HG03175 (cell line): Measurements from ENCODE around the gene SLC4A9.

ENCODE experiments used
- ATAC-seq: cut with Tn5 transposase; IDR thresholded peaks from one replicate; pipeline ENCODE4 v1.9.1; 2021; ENCODE audit warnings: mild to moderate bottlenecking, moderate library complexity; ENCODE audit not compliant: unreplicated experiment

SLC4A9 gene

DNA sequence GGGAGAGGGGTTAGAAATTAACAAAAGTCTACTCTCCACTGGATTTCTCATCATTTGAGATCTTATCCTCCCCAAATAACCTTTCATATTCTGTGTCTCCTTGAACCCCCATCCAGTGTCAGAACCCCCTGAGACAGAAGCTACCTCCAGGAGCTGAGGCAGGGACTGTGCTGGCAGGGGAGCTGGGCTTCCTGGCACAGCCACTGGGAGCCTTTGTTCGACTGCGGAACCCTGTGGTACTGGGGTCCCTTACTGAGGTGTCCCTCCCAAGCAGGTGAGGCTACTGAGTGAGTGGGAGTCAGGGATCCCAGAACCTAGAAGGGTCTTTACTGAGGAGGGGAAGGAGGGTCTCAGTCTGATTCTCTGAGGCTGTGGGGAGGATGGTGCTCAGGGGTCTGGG is 1.9 kb downstream of the SLC4A9 start:
- ATAC-seq = no peak

DNA sequence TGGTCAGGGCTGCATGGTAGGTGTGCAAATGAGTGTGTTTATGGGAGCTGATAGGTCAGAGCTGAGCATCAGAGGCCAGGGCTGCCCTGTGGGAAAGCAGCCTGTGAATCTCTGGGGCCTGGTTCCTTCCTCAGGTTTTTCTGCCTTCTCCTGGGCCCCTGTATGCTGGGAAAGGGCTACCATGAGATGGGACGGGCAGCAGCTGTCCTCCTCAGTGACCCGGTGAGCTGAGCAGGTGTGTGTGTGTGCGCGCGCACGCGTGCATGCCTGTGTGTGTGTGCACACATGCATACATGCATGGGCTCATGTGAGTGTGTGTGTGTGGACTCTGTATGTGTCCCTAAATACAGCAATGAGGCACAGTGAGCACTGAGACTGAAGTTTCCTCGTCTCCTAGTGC is 2.3 kb downstream of the SLC4A9 start:
- no peak for ATAC-seq

DNA sequence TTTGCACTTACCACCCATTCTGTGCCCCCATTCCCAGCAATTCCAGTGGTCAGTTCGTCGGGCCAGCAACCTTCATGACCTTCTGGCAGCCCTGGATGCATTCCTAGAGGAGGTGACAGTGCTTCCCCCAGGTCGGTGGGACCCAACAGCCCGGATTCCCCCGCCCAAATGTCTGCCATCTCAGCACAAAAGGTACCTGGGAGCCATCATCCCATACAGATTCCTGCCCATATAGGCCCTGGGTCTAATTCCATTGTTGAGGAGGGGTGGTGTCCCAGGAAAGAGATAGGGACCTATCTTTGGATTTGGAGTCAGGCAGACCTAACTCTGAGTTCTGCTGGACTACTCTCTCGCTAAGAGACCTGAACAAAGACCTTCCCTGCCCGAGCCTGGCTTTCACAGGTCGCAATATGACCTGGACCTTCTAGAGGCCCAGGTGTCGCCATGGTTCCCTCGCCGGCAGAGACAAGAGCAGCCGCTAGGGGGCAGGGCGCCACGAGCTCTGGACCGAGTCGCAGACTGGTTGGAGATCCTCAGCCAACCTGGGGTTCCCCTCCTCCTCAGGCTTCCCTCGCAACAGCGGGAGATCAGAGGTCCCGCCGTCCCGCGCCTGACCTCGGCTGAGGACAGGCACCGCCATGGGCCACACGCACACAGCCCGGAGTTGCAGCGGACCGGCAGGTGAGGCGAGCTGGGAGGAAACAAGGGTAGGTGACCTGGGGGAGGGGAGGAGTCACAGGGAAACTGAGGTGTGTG is 3.1 kb downstream of the SLC4A9 start:
- peak; percentile 86 for ATAC-seq

DNA sequence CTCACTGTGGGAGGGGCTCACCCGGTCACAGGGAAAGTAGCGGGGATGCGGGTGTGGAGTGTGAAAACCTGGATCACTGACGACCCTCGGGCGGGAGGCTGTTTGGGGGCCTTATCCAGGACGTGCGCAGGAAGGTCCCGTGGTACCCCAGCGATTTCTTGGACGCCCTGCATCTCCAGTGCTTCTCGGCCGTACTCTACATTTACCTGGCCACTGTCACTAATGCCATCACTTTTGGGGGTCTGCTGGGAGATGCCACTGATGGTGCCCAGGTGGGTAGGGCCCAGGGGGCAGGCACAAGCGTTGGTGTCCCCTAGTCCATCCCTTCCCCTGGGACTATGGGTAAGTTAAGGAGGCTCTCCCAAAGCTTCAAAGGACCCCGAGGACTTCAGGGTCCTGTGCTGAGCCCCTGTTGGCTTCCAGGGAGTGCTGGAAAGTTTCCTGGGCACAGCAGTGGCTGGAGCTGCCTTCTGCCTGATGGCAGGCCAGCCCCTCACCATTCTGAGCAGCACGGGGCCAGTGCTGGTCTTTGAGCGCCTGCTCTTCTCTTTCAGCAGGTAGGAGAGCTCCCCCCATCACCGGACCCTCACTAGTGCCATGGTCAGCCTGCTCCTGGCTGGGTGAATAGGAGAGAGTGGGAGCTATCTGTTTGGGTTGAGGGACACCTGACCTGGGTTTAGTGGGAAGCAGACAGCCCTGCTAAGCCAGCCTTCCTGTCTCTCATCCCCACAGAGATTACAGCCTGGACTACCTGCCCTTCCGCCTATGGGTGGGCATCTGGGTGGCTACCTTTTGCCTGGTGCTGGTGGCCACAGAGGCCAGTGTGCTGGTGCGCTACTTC is 3.9 kb downstream of the SLC4A9 start:
- no peak for ATAC-seq

DNA sequence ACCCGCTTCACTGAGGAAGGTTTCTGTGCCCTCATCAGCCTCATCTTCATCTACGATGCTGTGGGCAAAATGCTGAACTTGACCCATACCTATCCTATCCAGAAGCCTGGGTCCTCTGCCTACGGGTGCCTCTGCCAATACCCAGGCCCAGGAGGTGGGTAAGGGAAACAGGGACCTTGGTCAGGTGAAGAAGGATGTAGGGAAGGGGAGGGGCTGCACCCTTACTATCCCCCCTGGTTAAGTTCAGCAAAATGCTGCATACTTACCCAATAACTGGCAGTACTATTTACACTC is 4.4 kb downstream of the SLC4A9 start:
- ATAC-seq = no peak

DNA sequence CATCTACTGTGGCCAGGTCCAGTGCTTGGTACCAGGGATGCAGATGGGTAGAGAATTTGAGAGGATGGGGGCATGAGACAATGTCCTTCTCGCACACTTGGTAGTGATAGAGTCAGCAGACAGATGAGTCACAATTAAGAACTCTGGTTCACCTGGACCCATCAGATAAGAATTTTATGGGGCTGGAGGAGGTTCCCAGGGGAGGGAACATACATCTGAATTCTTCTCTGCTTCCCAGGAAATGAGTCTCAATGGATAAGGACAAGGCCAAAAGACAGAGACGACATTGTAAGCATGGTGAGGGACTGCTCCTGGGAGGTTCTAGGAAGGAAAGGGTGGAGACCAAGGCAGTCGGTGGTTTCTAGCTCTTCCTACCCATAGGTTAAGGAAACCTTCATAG is 5.3 kb downstream of the SLC4A9 start:
- ATAC-seq = no peak

DNA sequence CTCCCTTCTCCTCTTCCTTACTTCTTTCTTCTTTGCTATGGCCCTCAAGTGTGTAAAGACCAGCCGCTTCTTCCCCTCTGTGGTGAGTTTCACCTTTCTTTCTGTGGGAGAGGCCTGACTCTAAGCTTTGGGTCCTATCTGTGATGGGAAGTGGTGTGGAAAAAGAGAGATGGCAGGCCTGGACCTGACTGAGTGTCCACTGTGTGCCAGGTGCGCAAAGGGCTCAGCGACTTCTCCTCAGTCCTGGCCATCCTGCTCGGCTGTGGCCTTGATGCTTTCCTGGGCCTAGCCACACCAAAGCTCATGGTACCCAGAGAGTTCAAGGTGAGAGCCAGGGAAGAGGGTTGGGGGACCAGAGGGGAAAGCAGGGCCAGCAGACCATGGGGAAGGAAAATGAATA is 5.9 kb downstream of the SLC4A9 start:
- no peak for ATAC-seq

DNA sequence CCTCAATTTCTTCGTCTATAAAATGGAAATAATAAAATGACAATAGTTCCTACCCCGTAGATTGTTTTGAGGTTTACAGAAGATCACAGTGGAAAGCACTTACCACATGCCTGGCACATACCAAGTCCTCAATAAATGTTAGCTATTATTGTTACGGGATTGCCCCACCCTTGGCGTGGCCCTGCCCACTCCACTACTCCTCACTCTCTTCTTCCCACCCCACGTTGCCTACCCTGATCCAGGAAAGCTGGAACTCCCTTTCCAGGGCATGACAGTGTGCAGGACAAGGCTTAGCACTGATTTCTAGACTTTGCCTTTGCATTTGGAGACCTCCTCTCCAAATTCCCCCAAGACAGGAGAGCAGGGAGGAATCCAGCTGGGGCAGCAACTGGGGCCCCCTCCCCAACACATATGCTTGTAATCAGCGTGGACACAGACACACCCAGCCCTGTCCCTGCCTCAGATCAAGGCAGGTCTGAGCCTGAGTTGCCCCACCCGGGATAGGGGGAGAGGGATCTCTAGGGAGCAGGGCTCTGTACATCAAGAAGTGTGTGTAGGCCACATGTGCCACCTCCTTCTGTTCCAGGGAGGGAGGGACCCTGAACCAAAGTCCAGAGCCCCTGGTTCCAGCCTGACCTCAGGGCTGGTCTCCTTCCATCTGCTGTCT is 6.7 kb downstream of the SLC4A9 start:
- ATAC-seq = no peak

DNA sequence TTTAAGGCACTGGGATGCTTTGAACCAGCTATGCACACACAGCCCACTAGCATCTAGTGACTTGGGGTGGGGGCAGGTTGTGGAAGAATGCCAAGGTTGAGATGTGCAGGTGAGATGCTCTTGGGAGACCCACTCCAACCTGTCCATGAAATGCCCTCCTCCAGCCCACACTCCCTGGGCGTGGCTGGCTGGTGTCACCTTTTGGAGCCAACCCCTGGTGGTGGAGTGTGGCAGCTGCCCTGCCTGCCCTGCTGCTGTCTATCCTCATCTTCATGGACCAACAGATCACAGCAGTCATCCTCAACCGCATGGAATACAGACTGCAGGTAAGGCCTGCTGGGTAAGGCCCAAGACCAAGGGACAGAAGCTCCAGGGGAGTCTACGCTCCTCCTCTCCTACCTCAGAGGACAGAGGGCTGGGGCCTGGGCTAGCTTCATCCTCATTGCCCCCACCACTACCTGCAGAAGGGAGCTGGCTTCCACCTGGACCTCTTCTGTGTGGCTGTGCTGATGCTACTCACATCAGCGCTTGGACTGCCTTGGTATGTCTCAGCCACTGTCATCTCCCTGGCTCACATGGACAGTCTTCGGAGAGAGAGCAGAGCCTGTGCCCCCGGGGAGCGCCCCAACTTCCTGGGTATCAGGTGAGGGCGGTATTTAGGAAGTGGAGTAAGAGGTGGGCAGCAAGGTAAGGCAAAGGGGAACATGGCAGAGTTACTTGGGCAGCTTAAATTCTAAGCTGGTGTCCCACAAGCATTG is 7.4 kb downstream of the SLC4A9 start:
- no peak for ATAC-seq

DNA sequence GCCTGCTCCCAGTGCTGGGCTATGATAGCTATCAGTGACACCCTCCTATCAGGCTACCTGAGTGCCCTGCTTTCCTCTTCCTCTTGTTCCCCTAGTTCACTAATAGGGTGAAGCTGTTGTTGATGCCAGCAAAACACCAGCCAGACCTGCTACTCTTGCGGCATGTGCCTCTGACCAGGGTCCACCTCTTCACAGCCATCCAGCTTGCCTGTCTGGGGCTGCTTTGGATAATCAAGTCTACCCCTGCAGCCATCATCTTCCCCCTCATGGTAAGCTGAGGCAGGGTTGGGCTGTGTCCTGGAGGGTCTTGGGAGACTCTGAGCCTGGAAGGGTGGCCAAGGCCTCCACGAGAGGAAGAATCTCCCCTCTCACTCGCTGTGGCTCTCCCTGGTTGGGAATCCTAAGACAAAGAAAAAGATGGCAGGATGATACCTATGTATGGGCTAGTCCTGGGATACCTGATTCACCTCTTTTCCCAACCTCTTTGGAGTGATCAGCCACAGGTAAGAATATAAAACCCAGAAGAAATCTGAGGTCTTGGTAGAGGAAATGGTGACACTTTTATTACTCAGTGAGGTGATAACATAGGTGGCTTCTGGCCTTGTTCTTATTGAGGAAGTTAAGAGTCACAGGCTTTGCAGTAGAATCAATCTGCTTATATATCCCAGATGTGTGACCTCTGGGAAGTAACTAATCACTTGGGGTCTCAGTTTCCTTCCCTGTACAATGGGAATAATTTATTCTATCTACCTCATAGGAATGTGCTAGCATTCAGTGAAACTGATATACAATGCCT is 11.6 kb downstream of the SLC4A9 start:
- no peak for ATAC-seq

DNA sequence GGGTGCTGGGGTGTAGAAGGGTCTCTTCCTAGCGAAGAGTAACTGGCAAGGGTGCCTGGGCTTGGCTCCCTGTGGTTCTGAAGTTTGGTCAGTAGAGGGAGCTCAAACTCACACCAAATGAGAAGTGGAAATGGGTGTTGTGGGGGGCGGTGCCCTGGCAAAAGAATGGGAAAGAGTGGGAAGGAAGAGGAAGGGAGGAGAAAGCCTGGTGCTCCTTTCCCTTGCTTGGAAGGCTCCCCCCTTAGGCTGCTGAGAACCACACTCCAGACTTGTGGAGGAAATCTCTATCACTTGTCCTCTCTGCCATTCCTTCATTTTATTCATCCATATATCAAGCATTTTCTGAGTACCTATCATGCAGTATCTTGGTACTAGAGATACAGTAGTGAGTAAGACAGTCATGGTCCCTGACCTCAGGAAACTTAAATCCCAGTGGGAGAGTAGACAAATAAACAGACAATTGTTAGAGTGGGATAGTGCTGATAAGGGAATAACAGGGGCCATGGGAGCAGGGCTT is 13.0 kb downstream of the SLC4A9 start:
- no peak for ATAC-seq

DNA sequence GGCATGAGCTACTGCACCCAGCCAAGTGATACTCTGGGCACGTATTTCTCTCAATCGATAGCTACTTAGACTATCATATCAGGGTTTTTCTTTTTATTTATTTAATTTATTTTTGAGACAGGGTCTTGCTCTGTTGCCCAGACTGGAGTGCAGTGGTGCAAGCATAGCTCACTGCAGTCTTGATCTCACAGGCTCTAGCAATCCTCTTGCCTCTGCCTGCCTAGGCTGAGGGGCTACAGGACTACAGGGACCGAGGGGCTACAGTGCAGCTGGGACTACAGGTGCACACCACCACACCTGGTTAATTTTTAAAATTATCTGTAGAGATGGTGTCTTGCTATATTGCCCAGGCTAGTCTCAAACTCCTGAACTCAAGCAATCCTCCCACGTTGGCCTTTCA is 21.4 kb downstream of the SLC4A9 start:
- no peak for ATAC-seq

DNA sequence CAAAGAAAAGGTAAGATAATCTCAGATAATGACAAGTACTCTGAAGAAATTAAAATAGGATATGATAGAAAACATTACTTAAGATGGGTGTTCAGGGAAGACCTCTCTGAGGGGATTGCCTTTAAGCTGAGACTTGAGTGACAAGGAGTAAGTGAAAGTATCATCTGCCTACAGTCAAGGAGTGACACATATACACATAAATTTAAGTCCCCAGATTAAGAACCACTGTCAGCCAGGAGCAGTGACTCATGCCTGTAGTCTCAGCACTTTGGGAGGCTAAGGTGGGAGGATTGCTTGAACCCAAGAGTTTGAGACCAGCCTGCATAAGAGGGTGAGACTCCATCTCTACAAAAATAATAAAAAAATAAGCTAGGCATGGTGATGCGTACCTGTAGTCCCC is 22.0 kb downstream of the SLC4A9 start:
- no peak for ATAC-seq

DNA sequence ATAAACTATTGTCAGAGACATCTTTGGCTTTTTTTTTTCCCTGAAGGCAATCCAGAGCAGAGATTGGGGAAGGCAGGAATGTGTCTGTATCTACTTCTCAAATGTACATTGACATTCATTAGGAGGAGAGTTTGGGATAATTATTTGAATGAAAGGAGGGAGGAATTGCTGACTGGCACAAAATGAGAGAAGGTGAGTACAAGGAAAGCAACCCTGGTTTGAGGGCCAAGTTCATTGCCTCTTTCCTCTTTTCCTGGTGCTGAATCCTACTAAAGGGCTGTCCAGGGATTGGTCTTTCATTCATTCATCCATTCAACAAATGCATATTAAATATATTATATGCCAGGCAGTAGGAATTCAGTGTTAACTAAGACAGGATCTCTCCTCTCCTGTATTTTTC is 22.9 kb downstream of the SLC4A9 start:
- ATAC-seq = no peak

DNA sequence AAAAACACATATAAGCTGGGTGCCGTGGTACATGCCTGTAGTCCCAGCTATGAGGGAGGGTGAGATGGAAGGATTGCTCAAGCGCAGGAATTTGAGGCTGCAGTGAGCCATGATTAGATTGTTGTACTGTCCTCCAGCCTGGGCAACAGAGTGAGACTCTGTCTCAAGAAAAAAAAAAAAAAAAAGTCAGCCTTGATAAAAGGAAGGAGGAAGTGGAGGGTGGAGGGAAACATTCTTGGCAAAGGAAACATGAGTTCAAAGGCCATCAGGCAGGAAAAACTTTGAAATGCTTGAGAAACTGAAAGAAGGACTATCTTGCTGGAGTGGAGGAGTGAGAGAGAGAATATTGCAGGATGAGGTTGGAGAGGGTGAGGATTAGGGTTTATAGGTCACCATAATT is 23.3 kb downstream of the SLC4A9 start:
- ATAC-seq = no peak

DNA sequence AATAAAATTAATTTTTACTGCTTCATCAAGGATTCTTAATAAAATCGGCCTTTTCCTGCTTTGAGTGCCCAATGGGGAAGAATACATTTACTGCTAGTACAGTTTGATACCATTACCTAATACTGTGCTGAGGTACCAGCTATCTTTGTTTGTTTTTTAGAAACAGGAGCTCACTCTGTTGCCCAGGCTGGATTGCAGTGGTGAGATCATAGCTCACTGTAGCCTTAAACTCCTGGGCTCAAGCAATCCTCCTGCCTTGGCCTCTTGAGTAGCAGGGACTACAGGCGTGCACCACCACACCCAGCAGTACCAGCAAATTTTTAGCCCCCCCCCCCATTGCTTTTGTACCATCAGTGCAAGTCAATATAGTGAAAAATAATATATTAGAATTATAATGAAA is 28.1 kb downstream of the SLC4A9 start:
- no peak for ATAC-seq

DNA sequence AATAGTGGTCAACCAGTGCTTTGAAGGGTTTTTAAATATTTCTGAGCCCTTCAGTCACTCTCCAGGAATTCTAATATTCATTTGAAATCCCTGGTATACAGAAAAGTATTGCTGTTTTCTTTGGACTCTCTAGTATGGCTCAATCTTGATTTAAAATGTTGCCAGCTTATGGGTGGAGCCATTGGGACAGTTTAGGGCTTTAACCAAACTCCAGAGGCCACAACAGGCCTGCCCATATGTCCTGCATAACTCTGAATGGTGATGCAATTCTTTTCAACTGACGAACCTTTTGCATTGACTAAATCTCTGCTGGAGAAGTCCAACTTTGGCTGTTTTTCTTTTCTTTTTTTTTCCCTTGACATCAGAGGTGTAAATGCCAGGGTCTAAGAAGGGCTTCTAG is 31.3 kb downstream of the SLC4A9 start:
- ATAC-seq = no peak

DNA sequence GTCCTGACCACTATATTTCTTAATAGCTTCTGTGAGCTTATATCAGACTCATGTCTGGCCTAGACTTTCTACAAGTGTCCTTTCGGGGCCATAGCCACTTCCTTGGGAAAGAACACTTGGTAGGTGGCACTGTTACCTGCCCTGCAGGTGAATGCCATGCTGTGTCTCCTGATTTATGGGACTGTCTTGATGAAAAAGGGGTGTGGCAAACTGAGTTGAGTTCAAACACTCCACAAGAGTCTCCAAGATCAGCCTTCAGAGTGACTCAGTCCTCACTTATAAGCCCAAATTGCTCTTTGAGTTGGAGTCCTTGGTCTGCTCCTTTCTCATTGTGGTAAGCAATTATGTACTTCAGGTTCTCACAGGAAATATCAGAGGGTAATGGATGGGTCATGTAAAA is 31.7 kb downstream of the SLC4A9 start:
- ATAC-seq = no peak

DNA sequence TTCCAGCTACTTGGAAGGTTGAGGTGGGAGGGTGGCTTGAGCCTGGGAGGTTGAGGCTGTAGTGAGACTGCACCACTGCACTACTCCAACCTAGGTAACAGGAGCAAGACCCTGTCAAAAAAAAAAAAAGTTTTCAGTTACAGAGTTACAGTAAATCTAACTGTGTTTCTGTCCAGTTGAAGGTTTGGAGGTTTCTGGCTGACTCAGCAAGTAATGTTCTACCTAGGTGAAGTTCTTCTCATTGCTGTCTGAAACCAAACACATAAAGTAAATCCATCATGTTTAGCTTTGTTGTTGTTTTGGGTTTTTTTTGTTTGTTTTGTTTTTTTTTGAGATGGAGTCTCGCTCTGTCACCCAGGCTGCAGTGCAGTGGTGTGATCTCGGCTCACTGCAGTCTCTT is 33.7 kb downstream of the SLC4A9 start:
- ATAC-seq = no peak

DNA sequence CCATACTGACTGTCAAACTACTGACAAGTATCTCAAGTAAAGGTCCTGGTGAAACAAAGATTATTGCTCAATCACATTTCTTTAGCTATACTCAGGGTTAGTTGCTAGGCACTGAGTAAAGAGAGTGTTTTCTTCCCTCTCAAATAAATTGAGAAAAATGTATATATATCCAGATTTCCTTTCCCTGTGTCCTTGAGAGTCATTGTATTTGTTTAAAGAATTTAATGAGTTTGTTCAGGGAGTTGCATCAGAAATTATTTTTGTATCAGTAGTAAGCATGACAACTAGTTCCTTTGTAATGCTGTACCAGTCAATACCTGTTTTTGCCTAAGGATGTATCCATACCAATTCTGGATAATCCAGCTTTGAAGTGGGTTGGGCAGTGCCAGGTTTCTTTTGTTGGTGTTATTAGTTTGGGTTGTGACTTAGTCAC is 38.4 kb downstream of the SLC4A9 start:
- no peak for ATAC-seq
